HEK293 (cell line): ENCODE data around the gene TOM1L2.

Source experiments
- CTCF ChIP-seq: fragments of 450-650 bp; formaldehyde crosslinking; IDR thresholded peaks from 2 replicates; pipeline ENCODE4 v1.5.1; 2016; ENCODE audit warnings: missing biosample characterization, missing genetic modification characterization
- ZBTB20 ChIP-seq: fragments of 450-650 bp; formaldehyde crosslinking; IDR thresholded peaks from 2 replicates; pipeline ENCODE4 v1.5.1; 2016; ENCODE audit warnings: missing biosample characterization, missing genetic modification characterization
- ZNF274 ChIP-seq, 2 experiments: fragments of 200-500 bp in 1 of 2; fragments of 450-650 bp in 1 of 2; sonication (Bioruptor generic) in 1 of 2; formaldehyde crosslinking in 1 of 2; IDR thresholded peaks; 2 replicates each; pipeline versions ENCODE4 v1.5.1 to v1.6.1; 2014 to 2016; ENCODE audit warnings: borderline replicate concordance in 1 of 2, inconsistent platforms in 1 of 2, low read length in 1 of 2, missing biosample characterization in 1 of 2, missing genetic modification characterization in 1 of 2
- ZNF777 ChIP-seq: fragments of 450-650 bp; formaldehyde crosslinking; IDR thresholded peaks from 2 replicates; pipeline ENCODE4 v1.5.1; 2017; ENCODE audit warnings: missing biosample characterization, missing genetic modification characterization, borderline replicate concordance
- TF ChIP-seq, protein P1 (sequence below): fragments of 450-650 bp; formaldehyde crosslinking; IDR thresholded peaks from 2 replicates; pipeline ENCODE4 v1.5.1; 2016; ENCODE audit warnings: missing biosample characterization, missing genetic modification characterization

GRCh38 chr17:17988427-17988945, 16.3 kb upstream of the TOM1L2 start:
- TF ChIP-seq CTCF (tag by site-specific recombination) (no peak), ZBTB20 (no peak), ZNF777 (no peak), ZNF274 (IDR thresholded peaks at IDR 0.05; ENCODE audit: low read length) (no peak), ZNF274 (tag by site-specific recombination; IDR thresholded peaks at IDR 0.05; ENCODE audit: borderline replicate concordance) (no peak)
- TF ChIP-seq, protein P1, sequence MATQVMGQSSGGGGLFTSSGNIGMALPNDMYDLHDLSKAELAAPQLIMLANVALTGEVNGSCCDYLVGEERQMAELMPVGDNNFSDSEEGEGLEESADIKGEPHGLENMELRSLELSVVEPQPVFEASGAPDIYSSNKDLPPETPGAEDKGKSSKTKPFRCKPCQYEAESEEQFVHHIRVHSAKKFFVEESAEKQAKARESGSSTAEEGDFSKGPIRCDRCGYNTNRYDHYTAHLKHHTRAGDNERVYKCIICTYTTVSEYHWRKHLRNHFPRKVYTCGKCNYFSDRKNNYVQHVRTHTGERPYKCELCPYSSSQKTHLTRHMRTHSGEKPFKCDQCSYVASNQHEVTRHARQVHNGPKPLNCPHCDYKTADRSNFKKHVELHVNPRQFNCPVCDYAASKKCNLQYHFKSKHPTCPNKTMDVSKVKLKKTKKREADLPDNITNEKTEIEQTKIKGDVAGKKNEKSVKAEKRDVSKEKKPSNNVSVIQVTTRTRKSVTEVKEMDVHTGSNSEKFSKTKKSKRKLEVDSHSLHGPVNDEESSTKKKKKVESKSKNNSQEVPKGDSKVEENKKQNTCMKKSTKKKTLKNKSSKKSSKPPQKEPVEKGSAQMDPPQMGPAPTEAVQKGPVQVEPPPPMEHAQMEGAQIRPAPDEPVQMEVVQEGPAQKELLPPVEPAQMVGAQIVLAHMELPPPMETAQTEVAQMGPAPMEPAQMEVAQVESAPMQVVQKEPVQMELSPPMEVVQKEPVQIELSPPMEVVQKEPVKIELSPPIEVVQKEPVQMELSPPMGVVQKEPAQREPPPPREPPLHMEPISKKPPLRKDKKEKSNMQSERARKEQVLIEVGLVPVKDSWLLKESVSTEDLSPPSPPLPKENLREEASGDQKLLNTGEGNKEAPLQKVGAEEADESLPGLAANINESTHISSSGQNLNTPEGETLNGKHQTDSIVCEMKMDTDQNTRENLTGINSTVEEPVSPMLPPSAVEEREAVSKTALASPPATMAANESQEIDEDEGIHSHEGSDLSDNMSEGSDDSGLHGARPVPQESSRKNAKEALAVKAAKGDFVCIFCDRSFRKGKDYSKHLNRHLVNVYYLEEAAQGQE (tag by site-specific recombination), result no peak
